Lower leg skin (tissue), 3 donors: ENCODE data around the gene PTPRN2.

Experiments used
- POLR2A ChIP-seq, 2 donors: fragments of 450-650 bp; IDR thresholded peaks; one replicate each; pipeline ENCODE4 v1.6.1; 2016 to 2017; ENCODE audit warnings: antibody characterized with exemption in 2 of 2, mild to moderate bottlenecking in 1 of 2, moderate library complexity in 1 of 2
- TF ChIP-seq, protein P1 (sequence below), 3 donors: fragments of 450-650 bp; IDR thresholded peaks; one replicate each; pipeline ENCODE4 v1.5.1; 2016; ENCODE audit warnings: antibody characterized with exemption in 3 of 3, mild to moderate bottlenecking in 3 of 3, moderate library complexity in 2 of 3

DNA sequence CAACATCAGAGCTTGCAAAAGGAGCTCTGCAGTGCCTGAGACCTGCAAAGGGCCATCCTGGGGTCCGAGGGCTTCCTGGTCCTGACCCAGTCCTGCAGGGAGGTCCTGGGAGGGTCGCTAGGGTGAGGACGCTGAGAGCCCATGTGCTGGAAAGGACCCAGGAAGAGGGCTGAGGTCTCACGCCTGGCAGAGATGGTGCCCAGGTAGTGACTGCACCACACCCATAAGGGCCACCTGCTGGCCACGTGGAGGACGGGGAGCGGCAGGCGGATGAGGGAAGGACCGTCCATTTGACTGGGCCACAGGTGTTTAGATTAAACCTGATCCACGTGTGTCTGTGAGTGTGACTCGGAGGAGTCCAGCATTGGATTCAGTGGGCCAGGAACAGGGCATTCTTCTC, 858.1 kb downstream of the PTPRN2 start:
- TF ChIP-seq POLR2A (IDR thresholded peaks at IDR 0.05) = no peak
- TF ChIP-seq, protein P1, sequence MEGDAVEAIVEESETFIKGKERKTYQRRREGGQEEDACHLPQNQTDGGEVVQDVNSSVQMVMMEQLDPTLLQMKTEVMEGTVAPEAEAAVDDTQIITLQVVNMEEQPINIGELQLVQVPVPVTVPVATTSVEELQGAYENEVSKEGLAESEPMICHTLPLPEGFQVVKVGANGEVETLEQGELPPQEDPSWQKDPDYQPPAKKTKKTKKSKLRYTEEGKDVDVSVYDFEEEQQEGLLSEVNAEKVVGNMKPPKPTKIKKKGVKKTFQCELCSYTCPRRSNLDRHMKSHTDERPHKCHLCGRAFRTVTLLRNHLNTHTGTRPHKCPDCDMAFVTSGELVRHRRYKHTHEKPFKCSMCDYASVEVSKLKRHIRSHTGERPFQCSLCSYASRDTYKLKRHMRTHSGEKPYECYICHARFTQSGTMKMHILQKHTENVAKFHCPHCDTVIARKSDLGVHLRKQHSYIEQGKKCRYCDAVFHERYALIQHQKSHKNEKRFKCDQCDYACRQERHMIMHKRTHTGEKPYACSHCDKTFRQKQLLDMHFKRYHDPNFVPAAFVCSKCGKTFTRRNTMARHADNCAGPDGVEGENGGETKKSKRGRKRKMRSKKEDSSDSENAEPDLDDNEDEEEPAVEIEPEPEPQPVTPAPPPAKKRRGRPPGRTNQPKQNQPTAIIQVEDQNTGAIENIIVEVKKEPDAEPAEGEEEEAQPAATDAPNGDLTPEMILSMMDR (IDR thresholded peaks at IDR 0.05) = no peak
